CD4-positive, alpha-beta memory T cell (primary cell): ENCODE results near the gene CLHC1. TPM values are rescaled to one million over a fixed set of nuclear protein-coding genes. Genes with fewer than 3 reads are reported as not detected.
"Not testable (repeated sequence)": the region's sequence is repeated elsewhere in the genome, so short reads cannot be mapped to it uniquely, and the experiment has no call there.

ENCODE experiments used
- CTCF ChIA-PET: fragments of 350-600 bp; sonication (Branson Sonifier 250); formaldehyde crosslinking; loops from one replicate; lab custom pipeline; 2021; ENCODE audit warnings: inconsistent platforms; ENCODE audit not compliant: partially characterized antibody; lab: Charles Lee
- POLR2A ChIA-PET: fragments of 350-600 bp; sonication (Branson Sonifier 250); formaldehyde crosslinking; loops from one replicate; lab custom pipeline; 2021; ENCODE audit not compliant: partially characterized antibody; lab: Charles Lee
- DNase-seq, 5 donors: peaks; one replicate each; pipeline versions ENCODE4 v3.0.0 to v3.0.0-alpha.2; 2020 to 2022; ENCODE audit warnings: mixed read lengths in 1 of 5
- H3K27ac ChIP-seq: one replicate; pipeline ENCODE4 v1.7.0; 2013; ENCODE audit warnings: low read depth, low read length
- H3K27me3 ChIP-seq: 2 replicates; pipeline ENCODE4 v1.7.0; 2013; ENCODE audit warnings: mild to moderate bottlenecking, low read length, moderate library complexity; ENCODE audit not compliant: insufficient read depth
- H3K36me3 ChIP-seq: 2 replicates; pipeline ENCODE4 v1.7.0; 2013; ENCODE audit warnings: mild to moderate bottlenecking, low read length, moderate library complexity; ENCODE audit not compliant: insufficient read depth
- H3K4me1 ChIP-seq: 2 replicates; pipeline ENCODE4 v1.7.0; 2013; ENCODE audit warnings: mild to moderate bottlenecking, low read length, moderate library complexity; ENCODE audit not compliant: insufficient read depth
- H3K4me3 ChIP-seq, 2 donors: one replicate each; pipeline ENCODE4 v1.7.0; 2013; ENCODE audit warnings: low read length in 2 of 2, mild to moderate bottlenecking in 1 of 2
- H3K9me3 ChIP-seq, 2 donors: one replicate each; pipeline ENCODE4 v1.7.0; 2013; ENCODE audit warnings: low read length in 2 of 2, control low read depth in 1 of 2; ENCODE audit not compliant: control insufficient read depth in 1 of 2
- H3K27ac Mint-ChIP-seq, 7 donors: one replicate each; pipeline ENCODE4 v1.8.0; 2020 to 2021; ENCODE audit warnings: mixed read lengths in 7 of 7, mild to moderate bottlenecking in 6 of 7, inconsistent platforms in 3 of 7, moderate library complexity in 3 of 7
- H3K27me3 Mint-ChIP-seq, 2 donors: one replicate each; pipeline ENCODE4 v1.8.0; 2020 to 2021; ENCODE audit warnings: mixed read lengths in 2 of 2
- H3K36me3 Mint-ChIP-seq, 2 donors: one replicate each; pipeline ENCODE4 v1.8.0; 2020 to 2021; ENCODE audit warnings: mixed read lengths in 2 of 2, inconsistent platforms in 1 of 2, mild to moderate bottlenecking in 1 of 2
- H3K4me1 Mint-ChIP-seq, 4 donors: one replicate each; pipeline ENCODE4 v1.8.0; 2020 to 2021; ENCODE audit warnings: mixed read lengths in 4 of 4, mild to moderate bottlenecking in 1 of 4
- H3K4me3 Mint-ChIP-seq, 8 donors: one replicate each; pipeline ENCODE4 v1.8.0; 2020 to 2021; ENCODE audit warnings: mixed read lengths in 8 of 8, mild to moderate bottlenecking in 7 of 8, moderate library complexity in 6 of 8, inconsistent platforms in 3 of 8
- H3K9me3 Mint-ChIP-seq, 8 donors: one replicate each; pipeline ENCODE4 v1.8.0; 2020 to 2021; ENCODE audit warnings: mixed read lengths in 8 of 8, mild to moderate bottlenecking in 5 of 8, inconsistent platforms in 3 of 8, moderate library complexity in 1 of 8
- intact Hi-C: fragments of 100-400 bp; cut with micrococcal nuclease; formaldehyde crosslinking; loops from one replicate; pipeline ENCODE4 v1.15.1; 2023
- polyA plus RNA-seq, 2 donors: library from polyadenylated mRNA; unstranded; fragments of 300-500 nt; fragmentation: Illumina TruSeq; gene quantifications; one replicate each; pipeline ENCODE4 v1.2.3, GENCODE V29; 2021
- total RNA-seq, 2 experiments: library from RNA; stranded (reverse); gene quantifications; one replicate each; pipeline ENCODE4 v1.2.3, GENCODE V29; 2021

CLHC1 gene
- total and polyA plus RNA-seq, 4 experiments from 2014 or later: 1.0 to 14.2 (median 7.5) TPM

DNA sequence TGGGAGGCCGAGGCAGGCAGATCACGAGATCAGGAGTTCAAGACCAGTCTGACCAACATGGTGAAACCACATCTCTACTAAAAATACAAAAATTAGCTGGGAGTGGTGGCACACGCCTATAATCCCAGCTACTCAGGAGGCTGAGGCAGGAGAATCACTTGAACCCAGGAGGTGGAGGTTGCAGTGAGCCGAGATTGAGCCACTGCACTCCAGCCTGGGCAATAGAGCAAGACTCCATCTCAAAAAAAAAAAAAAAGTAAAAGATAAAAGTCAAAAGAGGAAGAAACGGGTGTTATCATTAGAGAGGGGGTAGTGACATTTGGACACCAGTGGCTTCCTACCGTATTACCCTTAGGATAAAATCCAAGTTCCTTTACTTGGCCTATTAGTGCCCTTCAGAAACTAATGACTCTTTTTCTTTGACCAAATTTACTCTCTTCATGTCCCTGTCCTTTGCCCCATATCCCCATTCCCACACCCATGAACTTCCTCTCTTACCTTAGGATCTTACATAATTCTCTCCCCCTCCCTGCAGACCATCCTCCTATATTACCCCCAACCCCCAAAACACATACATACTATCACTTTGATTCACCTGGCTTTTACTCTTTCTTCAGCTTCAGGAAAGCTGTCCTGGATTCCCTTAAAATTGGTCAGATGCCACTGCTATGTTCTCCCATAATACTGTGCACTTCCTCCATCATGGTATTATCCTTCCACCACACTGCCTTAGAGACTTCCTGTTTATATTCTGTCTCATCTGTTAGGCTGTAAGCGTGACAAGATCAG, 4.5 kb downstream of the CLHC1 start:
- ChIA-PET POLR2A (interaction anchor here (0.6 kb wide), 1 partner anchor 37 kb away, joined by 3 read pairs; no protein-coding TSS in a partner anchor), CTCF (interaction anchor here (1.5 to 2.0 kb wide), 2 partner anchors 59 to 178 kb away, joined by 3 to 9 read pairs; partner anchors contain the start of gene RTN4)
- H3K27ac ChIP-seq, H3K27me3 ChIP-seq, H3K27me3 Mint-ChIP-seq, H3K36me3 ChIP-seq, intact Hi-C loops, H3K9me3 Mint-ChIP-seq, H3K36me3 Mint-ChIP-seq, H3K9me3 ChIP-seq: not testable (repeated sequence)
- H3K4me3 Mint-ChIP-seq: peak overlapping the region in 7 of 8 donors; percentile 4 to 79 (median 61)
- H3K4me1 Mint-ChIP-seq: peaks cover 35 to 61% (median 46%) of the 10 kb centered on the region in 4 donors
- peak overlapping the region; percentile 0 to 7 for H3K4me3 ChIP-seq
- H3K4me1 ChIP-seq: peaks cover 34% of the 10 kb centered on the region
- peak overlapping the region; percentile 5 to 94 (median 89) for H3K27ac Mint-ChIP-seq
- DNase-seq: peak in 3 of 5 donors; percentile 14 to 26 (median 21)

DNA sequence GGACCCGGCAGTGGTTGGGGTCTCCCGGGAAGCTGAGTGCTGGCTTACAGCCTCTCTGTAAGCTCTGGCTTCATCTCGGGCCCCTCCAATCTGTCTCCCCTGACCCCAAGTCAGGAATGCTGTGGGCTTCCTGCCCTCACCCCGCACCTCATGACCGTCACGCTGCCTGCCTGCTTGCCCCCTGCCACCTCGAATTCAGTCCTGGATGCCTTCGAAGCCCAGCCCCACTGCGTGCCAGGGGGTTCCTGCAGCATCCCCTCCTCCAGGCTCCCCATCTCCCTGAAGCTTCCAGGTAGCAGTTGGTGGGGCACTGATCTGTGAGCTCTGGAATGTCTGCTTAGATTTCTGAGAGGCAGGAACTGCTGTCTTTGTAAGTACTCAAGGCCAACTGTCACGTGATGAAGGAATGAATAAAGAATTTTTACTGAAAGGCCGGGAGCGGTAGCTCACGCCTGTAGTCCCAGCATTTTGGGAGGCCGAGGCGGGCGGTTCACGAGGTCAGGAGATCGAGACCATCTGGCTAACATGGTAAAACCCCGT, 6.5 kb downstream of the CLHC1 start:
- peaks cover 38% of the 10 kb centered on the region for H3K4me1 ChIP-seq
- H3K27ac ChIP-seq: no peak overlapping the region
- Mint-ChIP-seq H3K4me1 (peaks cover 38 to 65% (median 47%) of the 10 kb centered on the region in 4 donors), H3K9me3 (no peaks in the 10 kb centered on the region), H3K36me3 (no peaks in the 10 kb centered on the region), H3K27me3 (no peaks in the 10 kb centered on the region), H3K4me3 (peak overlapping the region in 2 of 8 donors; percentile 6 to 27), H3K27ac (peak overlapping the region in 5 of 7 donors; percentile 26 to 69 (median 61))
- ChIA-PET POLR2A (interaction anchor here (1.0 to 3.5 kb wide), 4 partner anchors 10 to 294 kb away, joined by 3 to 18 read pairs (median 4); partner anchors contain the start of gene CFAP36), CTCF (interaction anchor here (0.9 kb wide), 1 partner anchor 36 kb away, joined by 3 read pairs; no protein-coding TSS in a partner anchor)
- H3K4me3 ChIP-seq: no peak overlapping the region
- DNase-seq: no peak
- H3K9me3 ChIP-seq: no peaks in the 10 kb centered on the region
- intact Hi-C loops: no loop called here
- no peaks in the 10 kb centered on the region for H3K27me3 ChIP-seq
- H3K36me3 ChIP-seq: no peaks in the 10 kb centered on the region

DNA sequence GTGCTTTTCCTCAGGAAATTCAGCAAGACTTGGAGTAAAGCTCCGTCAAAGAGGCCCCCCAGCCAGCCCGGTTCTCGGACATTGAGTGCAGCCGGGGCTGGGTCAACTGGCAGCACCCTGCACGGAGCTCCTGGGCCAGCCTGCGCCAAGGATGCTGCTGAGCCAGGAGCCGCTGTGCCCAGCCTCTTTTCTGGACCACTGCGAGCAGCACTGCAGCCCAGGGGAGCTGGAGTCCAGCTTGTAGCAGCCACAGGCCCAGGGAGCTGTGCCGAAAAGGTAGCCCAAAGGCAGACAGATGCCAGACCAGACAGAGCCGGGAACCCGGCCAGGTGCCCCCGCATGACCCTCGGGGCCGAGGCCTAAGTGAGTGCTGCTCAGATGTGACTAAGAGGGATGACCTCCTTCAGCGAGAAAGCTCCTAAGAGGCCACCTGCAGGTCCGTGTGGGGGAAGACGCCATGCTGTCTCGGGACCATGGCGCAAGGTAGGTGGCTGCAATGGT, 7.3 kb downstream of the CLHC1 start:
- CTCF ChIA-PET: interaction anchor here (0.9 to 2.4 kb wide), 3 partner anchors 8 to 213 kb away, joined by 3 to 12 read pairs (median 3); partner anchors contain the start of genes CLHC1 and RPS27A
- Mint-ChIP-seq H3K27ac (peak overlapping the region in 5 of 7 donors; percentile 12 to 61 (median 43)), H3K27me3 (no peaks in the 10 kb centered on the region), H3K4me1 (peaks cover 34 to 59% (median 44%) of the 10 kb centered on the region in 4 donors), H3K4me3 (peak overlapping the region in 1 of 8 donors; percentile 27), H3K9me3 (no peaks in the 10 kb centered on the region), H3K36me3 (no peaks in the 10 kb centered on the region)
- Histone ChIP-seq H3K27ac (no peak overlapping the region), H3K27me3 (no peaks in the 10 kb centered on the region), H3K4me3 (no peak overlapping the region), H3K4me1 (peaks cover 40% of the 10 kb centered on the region), H3K9me3 (no peaks in the 10 kb centered on the region), H3K36me3 (no peaks in the 10 kb centered on the region)
- intact Hi-C loops: loop anchor here (5.0 kb wide), 1 partner anchor 208 kb away; no protein-coding TSS in a partner anchor
- DNase-seq: no peak
- POLR2A ChIA-PET: interaction anchor here (0.8 to 3.8 kb wide), 10 partner anchors 8 to 1109 kb away, joined by 3 to 60 read pairs (median 6); partner anchors contain the start of genes ACYP2, CFAP36, CLHC1 and EML6

DNA sequence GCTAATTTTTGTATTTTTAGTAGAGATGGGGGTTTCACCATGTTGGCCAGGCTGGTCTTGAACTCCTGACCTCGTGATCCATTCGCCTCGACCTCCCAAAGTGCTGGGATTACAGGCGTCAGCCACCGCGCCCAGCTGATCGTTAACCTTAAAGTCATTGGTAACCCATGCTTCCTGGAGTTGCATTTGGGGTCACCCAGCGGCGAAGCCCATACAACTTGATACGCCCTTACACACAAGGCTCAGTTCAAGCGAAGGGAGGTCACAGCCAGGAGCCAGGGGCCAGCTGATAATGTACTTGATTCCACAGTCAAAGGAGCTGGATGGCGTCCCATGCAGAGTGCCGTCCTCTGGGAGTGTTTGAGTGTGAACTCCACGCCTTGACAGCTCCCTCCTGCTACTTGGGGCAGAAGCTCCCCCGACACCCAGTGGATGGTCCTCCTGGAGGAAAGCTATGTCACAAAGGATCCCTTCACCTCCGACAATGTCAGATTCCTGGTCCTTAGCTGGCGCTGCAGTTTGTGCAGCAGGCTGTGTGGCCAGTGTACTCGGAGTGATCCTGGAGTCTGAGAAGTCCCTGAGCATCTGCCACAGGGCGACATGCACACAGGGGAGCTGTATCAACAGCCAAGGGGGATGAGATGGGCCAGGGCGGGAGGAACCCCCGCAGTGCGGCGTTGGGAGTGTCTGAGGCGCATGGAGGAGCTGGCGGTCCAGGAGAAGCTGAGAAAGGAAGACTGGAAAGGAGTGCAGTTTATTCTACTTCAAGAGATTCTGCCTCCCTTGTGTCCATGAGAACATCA, 7.9 kb downstream of the CLHC1 start:
- CTCF ChIA-PET: interaction anchor here (0.7 to 2.4 kb wide), 10 partner anchors 9 to 501 kb away, joined by 3 to 12 read pairs (median 3); partner anchors contain the start of genes CLHC1, EML6, RPS27A and RTN4
- intact Hi-C loops: loop anchor here (1.0 to 5.0 kb wide), 4 partner anchors 8 to 207 kb away; partner anchors contain the start of genes CCDC88A, CLHC1, RPS27A and RTN4

DNA sequence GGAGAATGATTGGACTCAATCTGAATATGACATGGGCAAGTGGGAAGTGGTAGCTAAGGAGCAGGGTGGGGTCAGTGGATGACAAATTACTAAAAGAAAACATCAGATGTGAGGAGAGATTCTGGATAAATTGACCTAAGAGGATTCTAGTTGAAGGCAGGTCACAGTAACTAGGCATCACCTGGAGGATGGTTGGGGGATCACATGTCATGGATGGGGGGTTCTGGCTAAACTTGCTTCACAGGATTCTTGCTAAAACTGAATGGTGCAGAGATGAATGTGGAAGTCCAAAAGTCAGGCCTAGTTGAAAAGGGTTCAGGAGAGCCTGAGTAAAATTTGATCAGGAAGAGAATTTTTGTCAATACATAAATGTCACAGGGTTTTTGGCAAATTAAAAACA, 18.3 kb downstream of the CLHC1 start:
- POLR2A ChIA-PET: no interaction called here
- H3K27ac Mint-ChIP-seq: peak overlapping the region in 1 of 7 donors; percentile 64
- H3K4me3 Mint-ChIP-seq: no peak overlapping the region

More for the DNA sequence above, 7.9 kb downstream of the CLHC1 start:
- peaks cover 32 to 55% (median 41%) of the 10 kb centered on the region in 4 donors for H3K4me1 Mint-ChIP-seq
- H3K4me3 Mint-ChIP-seq: peak overlapping the region; percentile 79 to 90 (median 86)
- Histone ChIP-seq H3K4me1 (peaks cover 40% of the 10 kb centered on the region), H3K27ac (peak overlapping the region; percentile 84), H3K4me3 (no peak overlapping the region), H3K9me3 (no peaks in the 10 kb centered on the region), H3K36me3 (no peaks in the 10 kb centered on the region), H3K27me3 (no peaks in the 10 kb centered on the region)
- POLR2A ChIA-PET: interaction anchor here (0.8 to 3.8 kb wide), 16 partner anchors 9 to 1109 kb away, joined by 3 to 60 read pairs (median 5); partner anchors contain the start of genes ACYP2, CFAP36, CLHC1 and EML6
- DNase-seq: peak in 2 of 5 donors; percentile 21 to 39
- H3K27ac Mint-ChIP-seq: peak overlapping the region; percentile 85 to 95 (median 93)
- H3K36me3 Mint-ChIP-seq: no peaks in the 10 kb centered on the region
- H3K9me3 Mint-ChIP-seq: no peaks in the 10 kb centered on the region
- no peaks in the 10 kb centered on the region for H3K27me3 Mint-ChIP-seq

DNA sequence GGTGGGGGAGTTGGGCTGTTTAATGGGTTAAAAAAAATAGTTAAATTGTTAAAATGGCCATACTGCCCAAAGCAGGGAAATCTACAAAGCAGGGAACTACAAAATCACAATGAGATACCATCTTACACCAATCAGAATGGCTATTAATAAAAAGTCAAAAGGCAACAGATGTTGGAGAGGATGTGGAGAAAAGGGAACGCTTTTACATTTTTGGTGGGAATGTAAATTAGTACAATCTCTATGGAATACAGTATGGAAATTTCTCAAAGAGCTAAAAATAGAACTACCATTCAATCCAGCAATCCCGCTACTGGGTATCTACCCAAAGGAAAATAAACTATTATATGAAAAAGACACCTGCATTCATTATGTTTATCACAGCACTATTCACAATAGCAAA, 27.1 kb downstream of the CLHC1 start:
- no peaks in the 10 kb centered on the region for H3K4me1 ChIP-seq
- Mint-ChIP-seq H3K4me3 (no peak overlapping the region), H3K27ac (no peak overlapping the region), H3K36me3 (peaks cover 14 to 39% of the 10 kb centered on the region in 2 donors), H3K27me3 (no peaks in the 10 kb centered on the region), H3K4me1 (no peaks in the 10 kb centered on the region), H3K9me3 (peaks cover 3 to 22% (median 14%) of the 10 kb centered on the region in 8 donors)
- H3K27ac ChIP-seq: no peak overlapping the region
- intact Hi-C loops: no loop called here
- H3K27me3 ChIP-seq: no peaks in the 10 kb centered on the region
- H3K9me3 ChIP-seq: no peaks in the 10 kb centered on the region
- POLR2A ChIA-PET: no interaction called here
- DNase-seq: no peak
- CTCF ChIA-PET: no interaction called here
- H3K36me3 ChIP-seq: no peaks in the 10 kb centered on the region
- no peak overlapping the region for H3K4me3 ChIP-seq

More for the DNA sequence above, 18.3 kb downstream of the CLHC1 start:
- Histone ChIP-seq H3K4me3 (no peak overlapping the region), H3K36me3 (no peaks in the 10 kb centered on the region), H3K4me1 (no peaks in the 10 kb centered on the region), H3K9me3 (no peaks in the 10 kb centered on the region), H3K27me3 (no peaks in the 10 kb centered on the region), H3K27ac (no peak overlapping the region)
- Mint-ChIP-seq H3K36me3 (no peaks in the 10 kb centered on the region), H3K9me3 (no peaks in the 10 kb centered on the region), H3K27me3 (no peaks in the 10 kb centered on the region), H3K4me1 (no peaks in the 10 kb centered on the region)
- no peak for DNase-seq
- CTCF ChIA-PET: no interaction called here
- intact Hi-C loops: no loop called here
